Mesenteric fat pad (tissue), 1 donor: ENCODE data around the gene TRIM44. TPM values are rescaled to one million over a fixed set of nuclear protein-coding genes. Genes with fewer than 3 reads are reported as not detected.
A peak's percentile ranks its signal among the peaks of the same experiment; 100 is the strongest.
"Not testable (repeated sequence)": the region's sequence is repeated elsewhere in the genome, so short reads cannot be mapped to it uniquely, and the experiment has no call there.

Experiments
- DNase-seq: peaks from one replicate; pipeline ENCODE4 v3.0.0-alpha.2; 2020; ENCODE audit warnings: low spot score
- total RNA-seq: library from RNA; stranded (reverse); fragmentation: NEBNext Ultra II Directional; extraction: Animal tissue kit (Norgen Biotek cat#: 25700); gene quantifications from one replicate; pipeline ENCODE4 v1.2.1, GENCODE V29; 2021
- donor health status: DM: yes; HTN: yes; CAD: no.

Gene TRIM44
- total RNA-seq, 1 donor from 2014 or later: 74.0 TPM

- no peak for DNase-seq
Observed at GRCh38 chr11:35848616-35849015, 186.0 kb downstream of the TRIM44 start.

DNA sequence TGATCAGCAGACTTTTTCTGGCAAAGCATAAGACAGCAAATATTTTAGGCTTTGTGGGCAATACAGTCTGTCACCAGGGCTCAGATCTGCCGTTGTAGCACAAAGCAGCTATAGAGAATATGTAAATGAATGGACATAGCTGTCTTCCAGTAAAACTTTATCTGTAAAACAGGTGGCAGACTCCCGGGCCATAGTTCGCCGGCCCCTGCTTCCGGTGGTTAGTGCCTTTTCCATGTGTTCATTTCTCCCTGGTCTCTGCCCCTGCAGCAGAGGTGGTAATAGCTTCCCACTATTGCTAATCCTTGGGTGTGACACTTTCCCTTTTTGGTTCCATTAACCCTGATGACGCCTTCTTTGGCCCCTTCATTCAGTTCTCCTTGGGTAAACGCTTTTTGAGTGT, 187.6 kb downstream of the TRIM44 start:
- peak; percentile 30 for DNase-seq

DNA sequence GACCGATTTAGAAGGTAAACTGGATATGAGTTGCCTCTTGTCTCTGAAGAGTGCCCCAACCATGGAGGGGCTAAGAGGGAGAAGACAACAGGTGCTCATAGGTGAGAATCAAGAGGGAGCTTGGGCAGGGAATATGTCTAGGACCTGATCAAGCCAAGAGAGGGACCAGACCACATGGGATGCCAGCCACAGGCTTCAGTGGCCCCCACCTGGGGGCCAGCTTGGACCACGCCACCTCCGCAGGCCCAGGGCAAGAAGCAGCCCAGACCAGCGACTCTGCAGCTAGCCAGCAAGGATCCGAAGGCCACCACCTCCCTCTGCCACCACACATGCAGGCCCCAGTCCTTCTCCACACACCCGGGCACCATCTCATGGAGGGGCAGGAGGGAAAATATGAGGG, 188.8 kb downstream of the TRIM44 start:
- peak; percentile 49 for DNase-seq

GRCh38 chr11:35852056-35852455, 189.5 kb downstream of the TRIM44 start:
- peak; percentile 83 for DNase-seq

DNA sequence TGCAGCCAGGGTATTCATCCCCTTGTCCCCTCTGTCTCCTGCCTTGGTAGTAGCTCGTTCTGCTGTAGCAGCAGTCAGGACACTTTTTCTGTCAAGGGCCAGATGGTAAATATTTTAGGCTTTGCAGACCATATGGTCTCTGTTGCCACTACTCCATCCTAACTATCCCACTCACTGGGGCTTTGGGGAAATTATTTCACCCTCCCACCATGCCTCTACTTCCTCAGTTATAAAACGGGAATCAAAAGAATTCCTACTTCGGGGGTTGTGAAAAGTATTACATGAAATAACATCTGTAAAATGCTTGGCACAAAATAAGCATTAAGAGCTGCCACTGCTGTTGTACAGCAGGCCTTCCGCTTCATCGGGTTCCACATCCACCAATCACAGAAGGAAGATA, 191.4 kb downstream of the TRIM44 start:
- no peak for DNase-seq

DNA sequence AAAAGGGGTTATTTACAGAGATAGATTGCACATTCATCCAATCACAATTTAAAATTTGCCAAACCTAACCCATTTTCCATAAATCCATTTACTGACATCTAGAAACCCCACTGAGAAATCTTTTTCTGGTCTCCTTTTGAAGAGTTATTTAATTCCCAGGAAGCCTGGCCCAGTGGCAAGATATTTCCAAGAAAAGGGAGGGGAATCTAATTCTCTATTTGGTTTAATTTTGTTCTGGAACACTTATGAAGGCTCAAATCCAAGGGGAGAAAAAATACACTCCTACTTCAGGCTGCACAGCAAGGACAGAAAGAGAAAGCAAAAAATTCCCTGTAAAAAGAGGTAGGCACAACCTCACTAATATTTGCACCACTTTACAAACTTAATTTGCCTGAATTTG, 193.1 kb downstream of the TRIM44 start:
- DNase-seq: no peak

GRCh38 chr11:35856259-35856658, 193.7 kb downstream of the TRIM44 start:
- no peak for DNase-seq

GRCh38 chr11:35856756-35857155, 194.2 kb downstream of the TRIM44 start:
- no peak for DNase-seq

DNA sequence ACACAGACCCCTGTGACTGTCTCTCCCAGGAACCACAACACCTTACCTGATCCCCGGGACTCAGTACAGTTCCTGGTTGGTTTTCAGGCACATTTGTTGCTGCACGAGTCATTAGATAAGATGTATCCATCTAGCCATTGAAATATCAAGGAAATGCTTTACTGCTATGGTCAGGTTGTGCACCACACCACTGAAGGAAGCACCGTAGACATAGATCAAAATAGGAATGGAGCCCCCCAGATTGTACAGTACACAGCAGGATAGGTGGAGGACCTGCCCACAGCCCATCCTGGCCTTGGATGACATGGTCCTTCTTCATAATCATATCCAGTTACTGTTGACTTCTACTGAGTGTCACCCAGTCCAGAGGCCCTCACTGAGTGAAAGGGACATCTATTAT, 195.3 kb downstream of the TRIM44 start:
- no peak for DNase-seq

DNA sequence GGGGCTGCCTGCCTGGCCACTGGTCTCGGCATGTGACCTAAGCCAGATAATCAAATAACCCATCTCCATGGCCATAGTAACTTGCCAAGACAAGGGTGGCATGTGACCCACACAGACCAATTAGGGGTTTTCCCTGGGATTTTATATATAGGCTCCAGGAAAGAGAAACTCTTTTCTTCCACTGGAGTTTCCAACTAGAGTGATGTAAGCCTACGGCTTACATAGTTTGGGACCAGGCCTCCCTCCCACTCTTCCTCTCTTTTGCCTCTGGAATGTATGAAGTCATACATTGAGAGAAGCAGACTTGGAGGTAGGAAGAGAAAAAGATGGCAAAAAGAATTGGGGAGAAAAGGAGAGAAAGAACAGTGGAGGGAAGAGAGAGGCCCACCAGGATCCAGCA, 196.7 kb downstream of the TRIM44 start:
- DNase-seq: no peak

DNA sequence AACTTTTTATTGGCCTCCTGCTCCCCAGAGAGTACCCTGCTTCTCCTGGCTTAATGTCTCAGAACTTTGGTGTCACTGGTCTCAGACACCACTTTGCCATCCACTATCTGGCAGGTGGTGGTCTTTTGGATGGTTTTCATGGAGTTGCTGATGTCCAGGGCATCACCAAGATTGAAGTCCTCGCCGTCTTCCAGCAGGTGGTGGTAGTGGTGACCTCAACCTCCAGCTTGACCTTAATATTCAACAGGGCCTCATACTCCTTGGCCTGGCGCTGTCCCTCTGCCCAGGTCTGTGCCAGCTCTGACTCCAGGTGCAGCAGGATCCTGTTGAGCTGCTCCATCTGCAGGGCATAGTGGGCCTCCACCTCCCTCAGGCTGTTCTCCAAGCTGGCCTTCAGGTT, 197.6 kb downstream of the TRIM44 start:
- DNase-seq: not testable (repeated sequence)

DNA sequence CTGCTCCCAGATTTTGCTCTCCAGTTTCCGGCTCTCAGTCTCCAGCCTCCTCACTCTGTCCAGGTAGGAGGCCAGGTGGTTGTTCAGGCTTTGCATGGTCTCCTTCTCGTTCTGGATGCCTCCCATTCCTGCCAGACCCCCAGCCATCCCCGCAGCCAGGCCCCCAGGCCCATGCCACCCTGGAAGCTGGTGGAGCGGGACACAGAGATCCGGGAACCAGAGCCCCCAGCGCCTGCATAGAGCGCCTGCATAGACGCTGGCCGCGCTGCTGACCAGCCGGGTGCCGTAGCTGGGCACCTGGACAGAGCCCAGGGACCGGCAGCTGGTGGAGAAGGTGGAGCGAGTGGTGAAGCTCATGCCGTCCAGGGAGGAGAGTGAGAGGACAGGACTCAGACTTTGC, 198.6 kb downstream of the TRIM44 start:
- DNase-seq: no peak

- no peak for DNase-seq
Observed at GRCh38 chr11:35862666-35863065, 200.1 kb downstream of the TRIM44 start.

GRCh38 chr11:35864131-35864530, 201.6 kb downstream of the TRIM44 start:
- no peak for DNase-seq

GRCh38 chr11:35866601-35867000, 204.0 kb downstream of the TRIM44 start:
- no peak for DNase-seq

Other genes with a start within 250 kb of the TRIM44 start
- gene SLC1A2, start 243.2 kb upstream of the TRIM44 start, total RNA-seq: 1.3 TPM
- 30.8 TPM for gene PAMR1, start 137.2 kb upstream of the TRIM44 start, total RNA-seq
- gene FJX1, start 44.3 kb upstream of the TRIM44 start, total RNA-seq: 28.8 TPM